C4-2B (cell line): ENCODE results near the gene ZNF672.

Experiments used
- H3K27ac ChIP-seq: fragments of 450-650 bp; 2 replicates; pipeline ENCODE4 v1.5.1; 2017
- CTCF ChIP-seq: fragments of 450-650 bp; conservative IDR thresholded peaks from 2 replicates; pipeline ENCODE4 v1.5.1; 2017; ENCODE audit warnings: mild to moderate bottlenecking
- ZFX ChIP-seq: fragments of 450-650 bp; IDR thresholded peaks from 2 replicates; pipeline ENCODE4 v1.6.1; 2017

The ZNF672 gene

GRCh38 chr1:248858096-248858890 lies 20.3 kb downstream of the ZNF672 start:
- TF ChIP-seq ZFX (peak; percentile 63), CTCF (peak; percentile 75)

DNA sequence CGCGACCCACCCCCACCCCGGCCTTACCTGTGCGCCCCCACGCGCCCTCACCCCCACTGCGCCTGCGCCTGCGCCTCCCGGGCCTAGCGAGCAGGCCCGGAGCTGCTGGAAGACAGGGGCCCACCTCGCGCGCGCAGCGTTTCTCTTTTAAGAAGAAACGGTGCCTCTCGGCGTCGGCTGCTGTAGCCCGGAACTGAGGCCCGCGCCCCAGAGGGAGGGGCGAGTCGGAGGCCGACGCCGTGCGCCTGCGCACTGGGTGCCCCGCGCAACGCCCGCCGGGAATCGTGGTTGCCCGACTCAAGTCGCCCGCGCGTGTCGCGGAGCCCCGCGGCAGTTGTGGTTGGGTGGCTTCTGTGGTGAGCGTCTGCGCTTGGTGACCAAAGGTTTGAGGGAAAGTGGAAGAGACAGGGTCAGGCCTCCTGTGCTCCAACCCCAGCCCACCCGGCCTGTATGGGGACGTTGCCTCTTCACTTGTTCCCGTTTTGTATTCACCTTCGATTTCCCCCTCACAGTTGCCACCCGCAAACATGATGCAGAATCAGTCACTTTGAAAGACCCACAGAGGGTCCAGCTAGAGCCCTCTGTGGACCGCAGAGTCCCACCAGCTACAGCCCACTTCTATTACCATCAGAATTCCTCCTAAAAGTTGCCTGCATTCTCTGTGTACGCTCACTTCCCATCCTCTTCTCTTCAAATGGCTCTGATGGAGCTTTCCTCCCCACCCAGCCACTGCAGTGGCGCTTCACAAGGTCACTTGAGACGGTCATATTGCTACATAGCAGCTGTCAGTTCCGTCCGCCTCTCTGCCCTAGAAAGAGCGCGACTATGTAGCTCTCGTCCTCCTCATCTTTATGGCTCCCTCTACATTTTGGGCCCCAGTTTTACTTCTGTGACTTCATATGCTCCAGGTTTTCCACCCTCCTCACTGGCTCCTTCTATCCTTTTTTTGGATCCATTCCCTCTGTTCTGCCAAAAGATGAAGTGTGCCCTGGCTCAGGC lies 21.2 kb downstream of the ZNF672 start, which contains the start of gene ZNF692:
ZNF692 (minus strand) TSS at position 195 of the 999 bp plus-strand sequence. CDS start 776 bp downstream, outside the sequence.
- peak within 1 kb of the TSS; percentile 99 for H3K27ac ChIP-seq
- TF ChIP-seq ZFX (peak; percentile 31; the same call in 1 of the 2 replicates), CTCF (peak; percentile 43)

More at GRCh38 chr1:248858096-248858890, 20.3 kb downstream of the ZNF672 start:
- peak overlapping the region; percentile 99 for H3K27ac ChIP-seq

- TF ChIP-seq CTCF, result no peak
- TF ChIP-seq ZFX, result no peak
- no peak overlapping the region; the same call in 1 of the 2 replicates for H3K27ac ChIP-seq
These were observed 22.0 kb downstream of the ZNF672 start for GRCh38 chr1:248860007-248860406.

- no peak overlapping the region for H3K27ac ChIP-seq
- TF ChIP-seq ZFX, result no peak
- no peak for TF ChIP-seq CTCF
These were observed 23.6 kb downstream of the ZNF672 start for GRCh38 chr1:248861616-248862015.

DNA sequence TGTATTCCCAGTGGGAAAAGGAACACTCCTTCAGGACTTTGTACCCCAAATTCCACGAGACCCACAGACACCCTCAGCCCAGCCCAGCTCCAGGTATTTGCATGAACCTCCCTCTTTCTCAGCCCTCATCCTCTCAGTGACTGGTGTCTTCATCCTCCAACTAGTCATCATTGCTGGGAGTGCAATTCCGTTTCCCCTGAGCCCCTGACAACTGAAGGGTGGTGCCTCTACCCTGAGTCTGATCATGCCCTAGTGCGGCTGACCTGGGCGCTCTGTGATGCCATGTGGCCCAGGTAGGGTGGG lies 24.6 kb downstream of the ZNF672 start:
- peak overlapping the region; percentile 51 for H3K27ac ChIP-seq
- no peak for TF ChIP-seq ZFX
- no peak for TF ChIP-seq CTCF

DNA sequence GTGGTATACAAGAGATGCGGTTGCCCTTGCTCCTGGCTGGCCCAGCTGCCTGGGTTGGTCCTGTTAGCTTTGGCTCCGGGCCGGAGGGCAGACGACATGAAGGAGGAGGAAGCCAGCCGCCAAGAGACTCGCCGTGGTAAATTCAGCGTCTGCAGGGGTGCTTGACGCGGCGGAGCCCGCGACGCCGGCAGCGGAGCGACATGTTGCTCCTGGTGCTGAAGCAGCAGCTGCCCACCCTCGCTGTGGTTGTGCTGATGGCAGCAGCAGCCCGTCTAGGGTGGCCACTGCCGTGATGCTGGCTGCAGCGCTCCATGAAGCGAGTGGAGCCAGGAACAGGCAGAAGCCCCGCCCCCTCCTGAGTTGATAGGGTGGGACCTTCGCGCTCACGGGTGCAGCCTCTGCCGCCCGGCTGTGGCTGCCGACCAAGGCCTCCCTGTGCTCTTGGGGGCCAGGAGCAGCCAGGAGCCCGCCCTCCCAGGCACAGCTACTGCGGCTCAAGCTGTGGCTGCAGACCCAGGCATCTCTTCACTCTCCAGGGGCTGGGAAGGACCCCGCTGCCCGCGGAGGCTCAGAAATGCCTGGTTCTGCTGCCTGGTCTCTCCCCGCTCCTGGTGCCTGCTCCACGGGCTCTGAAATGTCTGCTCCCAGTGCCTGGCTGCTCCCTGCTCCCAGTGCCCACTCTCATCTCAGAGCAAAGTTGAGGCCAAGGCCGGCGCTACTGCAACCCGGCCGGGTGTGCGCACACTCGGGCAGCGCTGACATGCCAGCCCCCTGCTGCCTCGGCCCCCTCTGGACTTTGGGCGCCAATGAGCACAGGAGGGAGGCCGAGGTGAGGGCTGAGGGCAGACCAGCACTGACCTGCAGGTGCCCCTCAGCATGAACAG lies 25.2 kb downstream of the ZNF672 start:
- TF ChIP-seq CTCF (no peak), ZFX (no peak)
- H3K27ac ChIP-seq, result peak overlapping the region; percentile 51
